GF-D8 (cell line): ENCODE data around the gene COTL1.
A peak's percentile ranks its signal among the peaks of the same experiment; 100 is the strongest.

Experiments
- DNase-seq: peaks from one replicate; lab custom pipeline; 2025; lab: John Stamatoyannopoulos, UW

Gene COTL1

GRCh38 chr16:84617791-84618580 is at the start of gene COTL1:
COTL1 (minus strand) TSS chr16:84618078; CDS start chr16:84617914, 164 bp downstream.
- peak; percentile 79 for DNase-seq

GRCh38 chr16:84665843-84666242 is 48.0 kb upstream of the COTL1 start:
- DNase-seq, result no peak

- no peak for DNase-seq
Measured at GRCh38 chr16:84665359-84665758, 47.5 kb upstream of the COTL1 start.

- DNase-seq, result no peak
Measured at GRCh38 chr16:84663433-84664101, 45.7 kb upstream of the COTL1 start.

GRCh38 chr16:84662471-84662870 is 44.6 kb upstream of the COTL1 start:
- DNase-seq, result no peak

GRCh38 chr16:84661418-84662060 is 43.7 kb upstream of the COTL1 start:
- no peak for DNase-seq

GRCh38 chr16:84660973-84661372 is 43.1 kb upstream of the COTL1 start:
- DNase-seq, result no peak

- no peak for DNase-seq
Measured at GRCh38 chr16:84659656-84660300, 41.9 kb upstream of the COTL1 start.

GRCh38 chr16:84658690-84659089 is 40.8 kb upstream of the COTL1 start:
- no peak for DNase-seq

GRCh38 chr16:84657229-84657837 is 39.5 kb upstream of the COTL1 start:
- DNase-seq, result no peak

- DNase-seq, result no peak
Measured at GRCh38 chr16:84656649-84657048, 38.8 kb upstream of the COTL1 start.

GRCh38 chr16:84654998-84655397 is 37.1 kb upstream of the COTL1 start:
- no peak for DNase-seq

- DNase-seq, result no peak
Measured at GRCh38 chr16:84654238-84654637, 36.4 kb upstream of the COTL1 start.

- no peak for DNase-seq
Measured at GRCh38 chr16:84652566-84652965, 34.7 kb upstream of the COTL1 start.

GRCh38 chr16:84650062-84650991 is 32.4 kb upstream of the COTL1 start:
- DNase-seq, result no peak

- DNase-seq, result no peak
Measured at GRCh38 chr16:84649511-84649861, 31.6 kb upstream of the COTL1 start.

- DNase-seq, result no peak
Measured at GRCh38 chr16:84648595-84649510, 31.0 kb upstream of the COTL1 start.

- no peak for DNase-seq
Measured at GRCh38 chr16:84647828-84648594, 30.1 kb upstream of the COTL1 start, which contains the start of gene KLHL36. KLHL36 (plus strand) TSS chr16:84648511; CDS start chr16:84650868, 2,357 bp downstream.

GRCh38 chr16:84643674-84644073 is 25.8 kb upstream of the COTL1 start:
- no peak for DNase-seq
